Measurements from ENCODE around the gene WASF3.

DNA sequence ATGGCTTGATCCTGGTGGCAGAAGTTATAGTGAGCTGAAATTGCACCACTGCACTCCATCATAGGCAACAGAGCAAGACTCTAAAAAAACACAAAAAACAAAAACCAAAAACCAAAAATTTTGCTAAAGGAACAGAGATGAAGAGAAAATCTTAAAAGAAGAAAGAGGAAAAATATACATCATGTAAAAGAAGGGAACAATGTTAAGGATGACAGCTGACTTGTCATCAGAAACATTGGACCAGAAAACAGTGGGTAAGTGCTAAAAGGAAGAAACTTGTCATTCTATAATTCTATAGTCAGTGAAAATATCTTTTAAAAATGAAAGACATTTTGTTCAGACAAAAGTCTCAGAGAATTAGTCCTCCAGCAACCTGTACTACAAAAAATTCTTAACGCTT, 93.8 kb downstream of the WASF3 start:
- TF ChIP-seq TAF1 (IDR thresholded peaks at IDR 0.05; ENCODE audit: borderline replicate concordance, insufficient read depth, low read length): no peak
- TF ChIP-seq POLR2AphosphoS5 (IDR thresholded peaks at IDR 0.05; ENCODE audit: low read depth, low read length): no peak
- no peak for TF ChIP-seq SIN3A (IDR thresholded peaks at IDR 0.05; ENCODE audit: borderline replicate concordance, insufficient read depth, low read length)
- TF ChIP-seq, protein P1, sequence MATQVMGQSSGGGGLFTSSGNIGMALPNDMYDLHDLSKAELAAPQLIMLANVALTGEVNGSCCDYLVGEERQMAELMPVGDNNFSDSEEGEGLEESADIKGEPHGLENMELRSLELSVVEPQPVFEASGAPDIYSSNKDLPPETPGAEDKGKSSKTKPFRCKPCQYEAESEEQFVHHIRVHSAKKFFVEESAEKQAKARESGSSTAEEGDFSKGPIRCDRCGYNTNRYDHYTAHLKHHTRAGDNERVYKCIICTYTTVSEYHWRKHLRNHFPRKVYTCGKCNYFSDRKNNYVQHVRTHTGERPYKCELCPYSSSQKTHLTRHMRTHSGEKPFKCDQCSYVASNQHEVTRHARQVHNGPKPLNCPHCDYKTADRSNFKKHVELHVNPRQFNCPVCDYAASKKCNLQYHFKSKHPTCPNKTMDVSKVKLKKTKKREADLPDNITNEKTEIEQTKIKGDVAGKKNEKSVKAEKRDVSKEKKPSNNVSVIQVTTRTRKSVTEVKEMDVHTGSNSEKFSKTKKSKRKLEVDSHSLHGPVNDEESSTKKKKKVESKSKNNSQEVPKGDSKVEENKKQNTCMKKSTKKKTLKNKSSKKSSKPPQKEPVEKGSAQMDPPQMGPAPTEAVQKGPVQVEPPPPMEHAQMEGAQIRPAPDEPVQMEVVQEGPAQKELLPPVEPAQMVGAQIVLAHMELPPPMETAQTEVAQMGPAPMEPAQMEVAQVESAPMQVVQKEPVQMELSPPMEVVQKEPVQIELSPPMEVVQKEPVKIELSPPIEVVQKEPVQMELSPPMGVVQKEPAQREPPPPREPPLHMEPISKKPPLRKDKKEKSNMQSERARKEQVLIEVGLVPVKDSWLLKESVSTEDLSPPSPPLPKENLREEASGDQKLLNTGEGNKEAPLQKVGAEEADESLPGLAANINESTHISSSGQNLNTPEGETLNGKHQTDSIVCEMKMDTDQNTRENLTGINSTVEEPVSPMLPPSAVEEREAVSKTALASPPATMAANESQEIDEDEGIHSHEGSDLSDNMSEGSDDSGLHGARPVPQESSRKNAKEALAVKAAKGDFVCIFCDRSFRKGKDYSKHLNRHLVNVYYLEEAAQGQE (IDR thresholded peaks at IDR 0.05; ENCODE audit: insufficient read depth in 1 of 2, low read depth in 2 of 2, low read length in 2 of 2): no peak
- no peak for TF ChIP-seq FOXP2 (optimal IDR thresholded peaks at IDR 0.05; ENCODE audit: borderline replicate concordance, extremely low read depth, extremely low read length, insufficient read depth)
